AG09309 (cell line): ENCODE results near the gene IL4R.

Experiments used
- DNase-seq: peaks from one replicate; pipeline ENCODE4 v3.0.0-alpha.2; 2010; ENCODE audit warnings: low read depth
- H3K4me3 ChIP-seq: 2 replicates; pipeline ENCODE4 v1.5.1; 2011; ENCODE audit warnings: mild to moderate bottlenecking, low read depth, low read length, moderate library complexity; ENCODE audit not compliant: control insufficient read depth
- CTCF ChIP-seq: IDR thresholded peaks from 2 replicates; pipeline ENCODE4 v1.5.1; 2011; ENCODE audit warnings: mild to moderate bottlenecking, low read depth, low read length, inconsistent platforms; ENCODE audit not compliant: insufficient read depth, control insufficient read depth; ENCODE audit errors: missing control alignments

Gene IL4R

GRCh38 chr16:27313422-27314160 lies at the start of gene IL4R:
Gene IL4R (plus strand): TSS chr16:27313974. CDS start chr16:27340204, 26,230 bp downstream.
- DNase-seq, result peak; percentile 54

GRCh38 chr16:27264151-27264550 lies 49.6 kb upstream of the IL4R start:
- no peak for TF ChIP-seq CTCF
- DNase-seq, result no peak
- H3K4me3 ChIP-seq, result no peak overlapping the region

More at GRCh38 chr16:27313422-27314160, at the start of gene IL4R:
- TF ChIP-seq CTCF, result no peak
- peak within 1 kb of the TSS; percentile 87 for H3K4me3 ChIP-seq

- no peak for TF ChIP-seq CTCF
Observed at GRCh38 chr16:27265982-27266381, 47.8 kb upstream of the IL4R start.

GRCh38 chr16:27267037-27267677 lies 46.6 kb upstream of the IL4R start:
- TF ChIP-seq CTCF, result no peak
- no peak overlapping the region for H3K4me3 ChIP-seq
- DNase-seq, result no peak

More at GRCh38 chr16:27265982-27266381, 47.8 kb upstream of the IL4R start:
- no peak for DNase-seq
- H3K4me3 ChIP-seq, result no peak overlapping the region

- H3K4me3 ChIP-seq, result peak within 1 kb of the TSS; percentile 96
- DNase-seq, result peak; percentile 73
- TF ChIP-seq CTCF, result no peak
Observed at GRCh38 chr16:27268376-27269299, 45.1 kb upstream of the IL4R start, which contains the start of gene NSMCE1. Gene NSMCE1 (minus strand): TSS chr16:27268772. CDS start chr16:27257570, 11,202 bp downstream.
